Endothelial cell of umbilical vein (primary cell): ENCODE measurements around the gene CPEB2. TPM values are rescaled to one million over a fixed set of nuclear protein-coding genes. Genes with fewer than 3 reads are reported as not detected.

Source experiments
- BruUV-seq: library from RNA; stranded (reverse); fragments of 400-500 nt; replicated peaks from 2 replicates; lab custom pipeline; 2021; lab: Mats Ljungman, UMichigan
- CTCF ChIA-PET: fragments of 300-600, 350-600 bp; sonication (Branson Sonifier 250); formaldehyde crosslinking; loops from one replicate; lab custom pipeline; 2021; ENCODE audit warnings: antibody characterized with exemption, inconsistent platforms; lab: Charles Lee
- POLR2A ChIA-PET: fragments of 300-600, 350-600 bp; sonication (Branson Sonifier 250); formaldehyde crosslinking; loops from one replicate; lab custom pipeline; 2021; ENCODE audit warnings: antibody characterized with exemption, inconsistent platforms; lab: Charles Lee
- DNase-seq: peaks from one replicate; pipeline ENCODE4 v3.0.0-alpha.2; 2011; ENCODE audit warnings: low read depth, low spot score
- FAIRE-seq: peaks from 2 replicates; lab custom pipeline; 2011; peaks lifted over from hg19 to GRCh38; lab: Jason Lieb, UNC
- H2AFZ ChIP-seq: 2 replicates; pipeline ENCODE4 v1.6.0; 2012; ENCODE audit warnings: low read depth, low read length, control low read depth, inconsistent platforms
- H3K27ac ChIP-seq: 2 replicates; pipeline ENCODE4 v1.5.1; 2011; ENCODE audit warnings: low read depth, mild to moderate bottlenecking, control low read depth, low read length, moderate library complexity; ENCODE audit not compliant: insufficient read depth
- H3K27me3 ChIP-seq, 2 experiments: 2 replicates each; pipeline versions ENCODE4 v1.6.0 to v1.6.1; 2011; ENCODE audit warnings: low read length in 2 of 2, mixed read lengths in 1 of 2; ENCODE audit not compliant: control insufficient read depth in 2 of 2, insufficient read depth in 2 of 2
- H3K36me3 ChIP-seq, 2 experiments: 2 replicates in 1 of 2; 3 replicates in 1 of 2; pipeline ENCODE4 v1.5.1; 2011; ENCODE audit warnings: low read length in 2 of 2, mild to moderate bottlenecking in 1 of 2, moderate library complexity in 1 of 2; ENCODE audit not compliant: control insufficient read depth in 2 of 2, insufficient read depth in 2 of 2; ENCODE audit errors: extremely low read depth in 1 of 2
- H3K4me1 ChIP-seq: 3 replicates; pipeline ENCODE4 v1.5.1; 2011; ENCODE audit warnings: mild to moderate bottlenecking, low read length; ENCODE audit not compliant: control insufficient read depth, insufficient read depth; ENCODE audit errors: extremely low read depth
- H3K4me2 ChIP-seq: 2 replicates; pipeline ENCODE4 v1.6.1; 2011; ENCODE audit warnings: low read length, control low read depth, mixed read lengths; ENCODE audit not compliant: insufficient read depth
- H3K4me3 ChIP-seq, 3 experiments: fragments of 200-600 bp in 1 of 3; sonication (generic), shearing (Covaris generic) in 1 of 3; replicated peaks in 1 of 3; 2 replicates each; pipeline ENCODE4 v1.5.1; 2011 to 2016; ENCODE audit warnings: control low read depth in 3 of 3, low read length in 3 of 3, mild to moderate bottlenecking in 2 of 3, inconsistent platforms in 1 of 3, low read depth in 1 of 3, moderate library complexity in 1 of 3; ENCODE audit not compliant: insufficient read depth in 1 of 3
- H3K79me2 ChIP-seq: 2 replicates; pipeline ENCODE4 v1.6.0; 2012; ENCODE audit warnings: low read length, inconsistent platforms; ENCODE audit not compliant: control insufficient read depth, insufficient read depth
- H3K9ac ChIP-seq: replicated peaks from 2 replicates; pipeline ENCODE3; 2011; ENCODE audit warnings: low read length, control low read depth; ENCODE audit not compliant: insufficient read depth; ENCODE audit errors: extremely low read depth
- H3K9me1 ChIP-seq: replicated peaks from 3 replicates; pipeline ENCODE4 v1.6.0; 2011; ENCODE audit warnings: mild to moderate bottlenecking, low read length; ENCODE audit not compliant: control insufficient read depth, insufficient read depth; ENCODE audit errors: extremely low read depth
- H3K9me3 ChIP-seq: replicated peaks from 2 replicates; pipeline ENCODE4 v1.5.1; 2012; ENCODE audit warnings: low read length, inconsistent platforms; ENCODE audit not compliant: control insufficient read depth, insufficient read depth
- H4K20me1 ChIP-seq: replicated peaks from 2 replicates; pipeline ENCODE3; 2011; ENCODE audit warnings: mild to moderate bottlenecking, low read length; ENCODE audit not compliant: control insufficient read depth, insufficient read depth; ENCODE audit errors: extremely low read depth
- EZH2 ChIP-seq: IDR thresholded peaks from 2 replicates; pipeline ENCODE4 v1.6.1; 2012; ENCODE audit warnings: borderline replicate concordance, low read depth, mild to moderate bottlenecking, moderate library complexity, low read length, inconsistent platforms; ENCODE audit not compliant: severe bottlenecking
- FOS ChIP-seq: IDR thresholded peaks from 2 replicates; pipeline ENCODE4 v1.6.1; 2011; ENCODE audit warnings: mild to moderate bottlenecking, low read length, moderate library complexity, borderline replicate concordance; ENCODE audit not compliant: insufficient read depth
- GATA2 ChIP-seq: IDR thresholded peaks from 2 replicates; pipeline ENCODE4 v1.7.0; 2011; ENCODE audit warnings: low read depth, mild to moderate bottlenecking, moderate library complexity, mixed read lengths, low read length; ENCODE audit not compliant: insufficient read length, insufficient read depth
- JUN ChIP-seq: IDR thresholded peaks from 2 replicates; pipeline ENCODE4 v1.6.1; 2011; ENCODE audit warnings: borderline replicate concordance, low read depth; ENCODE audit not compliant: insufficient read length, insufficient read depth
- MYC ChIP-seq: IDR thresholded peaks from one replicate; pipeline ENCODE4 v1.6.1; 2011; ENCODE audit warnings: mild to moderate bottlenecking, low read depth, low read length
- POLR2A ChIP-seq: IDR thresholded peaks from 2 replicates; pipeline ENCODE4 v1.6.1; 2012; ENCODE audit warnings: low read depth, mild to moderate bottlenecking, control low read depth, low read length
- POLR2AphosphoS5 ChIP-seq: IDR thresholded peaks from 2 replicates; pipeline ENCODE4 v1.6.1; 2012; ENCODE audit warnings: low read depth, mild to moderate bottlenecking, control low read depth, low read length, moderate library complexity; ENCODE audit not compliant: insufficient read depth
- dilution Hi-C: fragments of 300-500 bp; cut with MboI; formaldehyde crosslinking; loops from one replicate; pipeline ENCODE4 v1.15.0; 2019; ENCODE audit warnings: low sequenced_read_pairs; ENCODE audit not compliant: extremely low pct_ligation_motif_present
- intact Hi-C: fragments of 100-400 bp; cut with micrococcal nuclease; formaldehyde crosslinking; loops from one replicate; pipeline ENCODE4 v1.10.0; 2022
- polyA plus RNA-seq, 4 experiments: library from polyadenylated mRNA; depleted of rRNA in 3 of 4; stranded (reverse) in 3 of 4; unstranded in 1 of 4; fragments of >200 nt; gene quantifications; 2 replicates each; pipeline versions ENCODE4 v1.2.1 to v1.2.3, GENCODE V29; 2011 to 2012; ENCODE audit warnings: missing spikeins in 1 of 4
- total RNA-seq: library from RNA; stranded (reverse); gene quantifications from 2 replicates; pipeline ENCODE4 v1.2.3, GENCODE V29; 2021
- TF ChIP-seq, protein P1 (sequence below): IDR thresholded peaks from 2 replicates; pipeline ENCODE4 v1.6.1; 2011; ENCODE audit not compliant: insufficient read depth, insufficient read length
- TF ChIP-seq, protein P2 (sequence below), 2 donors: IDR thresholded peaks; 1 replicate in 1 of 2; 2 replicates in 1 of 2; pipeline ENCODE4 v1.5.1; 2011; ENCODE audit warnings: low read length in 2 of 2, mild to moderate bottlenecking in 2 of 2, moderate library complexity in 2 of 2, control low read depth in 1 of 2, inconsistent platforms in 1 of 2, low read depth in 1 of 2; ENCODE audit not compliant: insufficient read depth in 1 of 2; ENCODE audit errors: extremely low read depth in 1 of 2

The CPEB2 gene
- total and polyA plus RNA-seq, 2 donors (not counting 3 experiments of a cell fraction or from before 2014, with no cell fraction given): 2.8 to 11.7 TPM

DNA sequence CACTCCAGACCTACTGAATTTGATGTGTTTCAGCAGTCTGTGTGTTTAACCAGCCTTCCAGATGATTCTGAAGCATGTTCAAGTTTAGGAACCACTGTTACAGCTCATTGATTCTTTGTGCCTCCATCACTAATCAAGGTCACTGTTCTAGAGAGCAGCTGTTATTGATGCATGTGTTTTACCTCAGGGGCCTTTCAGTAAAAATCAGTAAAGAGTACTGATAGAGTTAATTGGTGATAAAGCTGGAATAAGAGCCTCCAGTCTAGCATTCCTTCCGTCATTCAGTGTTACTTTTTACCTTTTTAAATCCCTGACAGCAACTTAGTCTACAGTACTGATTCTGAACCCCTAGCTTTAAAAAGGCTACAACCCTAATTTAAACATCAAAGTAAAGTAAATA, 12.9 kb downstream of the CPEB2 start:
- Histone ChIP-seq H3K9me3 (no peaks in the 10 kb centered on the region), H3K9ac (no peak overlapping the region), H3K4me3 (no peak overlapping the region), H4K20me1 (no peaks in the 10 kb centered on the region), H3K27ac (no peak overlapping the region), H3K9me1 (no peaks in the 10 kb centered on the region), H3K27me3 (no peaks in the 10 kb centered on the region), H3K4me1 (peaks cover 3% of the 10 kb centered on the region), H2AFZ (no peak overlapping the region), H3K36me3 (peaks cover 0 to 1% of the 10 kb centered on the region in 2 experiments), H3K79me2 (peaks cover 9% of the 10 kb centered on the region), H3K4me2 (no peak overlapping the region)
- DNase-seq (no peak), FAIRE-seq (no peak)
- ChIA-PET POLR2A (no interaction called here), CTCF (interaction anchor here (1.1 to 1.2 kb wide), 3 partner anchors 10 to 46 kb away, joined by 3 to 4 read pairs (median 3); no protein-coding TSS in a partner anchor)
- dilution Hi-C loops (no loop called here), intact Hi-C loops (no loop called here)
- TF ChIP-seq POLR2A (no peak), POLR2AphosphoS5 (no peak), GATA2 (no peak), JUN (no peak), MYC (no peak), FOS (no peak), EZH2 (no peak)
- TF ChIP-seq, protein P1, sequence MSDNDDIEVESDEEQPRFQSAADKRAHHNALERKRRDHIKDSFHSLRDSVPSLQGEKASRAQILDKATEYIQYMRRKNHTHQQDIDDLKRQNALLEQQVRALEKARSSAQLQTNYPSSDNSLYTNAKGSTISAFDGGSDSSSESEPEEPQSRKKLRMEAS: no peak
- TF ChIP-seq, protein P2, sequence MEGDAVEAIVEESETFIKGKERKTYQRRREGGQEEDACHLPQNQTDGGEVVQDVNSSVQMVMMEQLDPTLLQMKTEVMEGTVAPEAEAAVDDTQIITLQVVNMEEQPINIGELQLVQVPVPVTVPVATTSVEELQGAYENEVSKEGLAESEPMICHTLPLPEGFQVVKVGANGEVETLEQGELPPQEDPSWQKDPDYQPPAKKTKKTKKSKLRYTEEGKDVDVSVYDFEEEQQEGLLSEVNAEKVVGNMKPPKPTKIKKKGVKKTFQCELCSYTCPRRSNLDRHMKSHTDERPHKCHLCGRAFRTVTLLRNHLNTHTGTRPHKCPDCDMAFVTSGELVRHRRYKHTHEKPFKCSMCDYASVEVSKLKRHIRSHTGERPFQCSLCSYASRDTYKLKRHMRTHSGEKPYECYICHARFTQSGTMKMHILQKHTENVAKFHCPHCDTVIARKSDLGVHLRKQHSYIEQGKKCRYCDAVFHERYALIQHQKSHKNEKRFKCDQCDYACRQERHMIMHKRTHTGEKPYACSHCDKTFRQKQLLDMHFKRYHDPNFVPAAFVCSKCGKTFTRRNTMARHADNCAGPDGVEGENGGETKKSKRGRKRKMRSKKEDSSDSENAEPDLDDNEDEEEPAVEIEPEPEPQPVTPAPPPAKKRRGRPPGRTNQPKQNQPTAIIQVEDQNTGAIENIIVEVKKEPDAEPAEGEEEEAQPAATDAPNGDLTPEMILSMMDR (IDR thresholded peaks at IDR 0.05; ENCODE audit: extremely low read depth in 1 of 2, insufficient read depth in 1 of 2, low read depth in 1 of 2, low read length in 2 of 2): no peak
- no TSS peak for BruUV-seq
